WTC11 (cell line): ENCODE measurements around the gene TMEM59L. TPM values are rescaled to one million over a fixed set of nuclear protein-coding genes. Genes with fewer than 3 reads are reported as not detected.

ENCODE experiments used
- ATAC-seq: fragments of 200-7000 bp; cut with Tn5 transposase; 2 replicates; pipeline ENCODE4 v1.10.0; 2021; ENCODE audit warnings: mild to moderate bottlenecking, moderate library complexity
- CTCF ChIA-PET: fragments of 300-600 bp; sonication (Branson Sonifier 250); formaldehyde crosslinking; loops from one replicate; lab custom pipeline; 2021; ENCODE audit warnings: antibody characterized with exemption; lab: Charles Lee
- POLR2A ChIA-PET: fragments of 350-600 bp; sonication (Branson Sonifier 250); formaldehyde crosslinking; loops from one replicate; lab custom pipeline; 2021; ENCODE audit warnings: antibody characterized with exemption; lab: Charles Lee
- DNase-seq: peaks from one replicate; pipeline ENCODE4 v3.0.0; 2021; ENCODE audit warnings: low spot score
- H3K27ac Mint-ChIP-seq: 2 replicates; pipeline ENCODE4 v1.8.0; 2021; ENCODE audit warnings: mixed read lengths
- H3K27me3 Mint-ChIP-seq: 2 replicates; pipeline ENCODE4 v1.8.0; 2021; ENCODE audit warnings: low read depth, mild to moderate bottlenecking, moderate library complexity, mixed read lengths
- H3K36me3 Mint-ChIP-seq: 2 replicates; pipeline ENCODE4 v1.8.0; 2021; ENCODE audit warnings: mixed read lengths
- H3K4me1 Mint-ChIP-seq: 2 replicates; pipeline ENCODE4 v1.8.0; 2022; ENCODE audit warnings: mixed read lengths
- H3K4me3 Mint-ChIP-seq: 2 replicates; pipeline ENCODE4 v1.8.0; 2021; ENCODE audit warnings: mild to moderate bottlenecking, moderate library complexity, mixed read lengths
- H3K9me3 Mint-ChIP-seq: 2 replicates; pipeline ENCODE4 v1.8.0; 2021; ENCODE audit warnings: mixed read lengths
- E2F5 ChIP-seq: sonication (generic); formaldehyde crosslinking; IDR thresholded peaks from 2 replicates; pipeline ENCODE4 v1.8.1; 2022; ENCODE audit warnings: mild to moderate bottlenecking, moderate library complexity, missing genetic modification reagents
- MYBL2 ChIP-seq: sonication (generic); formaldehyde crosslinking; IDR thresholded peaks from 2 replicates; pipeline ENCODE4 v1.8.1; 2023; ENCODE audit warnings: mild to moderate bottlenecking, moderate library complexity, missing genetic modification reagents
- NFE2L1 ChIP-seq: sonication (generic); formaldehyde crosslinking; IDR thresholded peaks from 2 replicates; pipeline ENCODE4 v1.8.1; 2023; ENCODE audit warnings: missing genetic modification reagents
- NR1H2 ChIP-seq: sonication (generic); formaldehyde crosslinking; IDR thresholded peaks from 2 replicates; pipeline ENCODE4 v1.9.0; 2021; ENCODE audit warnings: mild to moderate bottlenecking, moderate library complexity, missing genetic modification reagents
- NR2C2 ChIP-seq: sonication (generic); formaldehyde crosslinking; IDR thresholded peaks from 2 replicates; pipeline ENCODE4 v1.8.0; 2022; ENCODE audit warnings: mild to moderate bottlenecking, missing genetic modification reagents
- RELA ChIP-seq: sonication (generic); formaldehyde crosslinking; IDR thresholded peaks from 2 replicates; pipeline ENCODE4 v1.8.1; 2022; ENCODE audit warnings: missing genetic modification reagents, mild to moderate bottlenecking, borderline replicate concordance
- SMAD4 ChIP-seq: sonication (generic); formaldehyde crosslinking; IDR thresholded peaks from 2 replicates; pipeline ENCODE4 v1.8.0; 2022; ENCODE audit warnings: mild to moderate bottlenecking, missing genetic modification reagents
- SOX15 ChIP-seq: fragments of 250-450 bp; sonication (Bioruptor Pico); IDR thresholded peaks from 2 replicates; pipeline ENCODE4 v1.9.0; 2021; ENCODE audit warnings: mild to moderate bottlenecking
- STAT6 ChIP-seq: sonication (generic); formaldehyde crosslinking; conservative IDR thresholded peaks from 2 replicates; pipeline ENCODE4 v1.8.1; 2023; ENCODE audit warnings: mild to moderate bottlenecking, low read depth, missing genetic modification reagents, moderate library complexity
- ZNF138 ChIP-seq: sonication (generic); formaldehyde crosslinking; conservative IDR thresholded peaks from 2 replicates; pipeline ENCODE4 v1.8.1; 2022; ENCODE audit warnings: mild to moderate bottlenecking, moderate library complexity, missing genetic modification reagents
- ZNF219 ChIP-seq: sonication (generic); formaldehyde crosslinking; IDR thresholded peaks from 2 replicates; pipeline ENCODE4 v1.8.0; 2023; ENCODE audit warnings: missing genetic modification reagents, mild to moderate bottlenecking, borderline replicate concordance
- ZNF263 ChIP-seq: sonication (generic); formaldehyde crosslinking; IDR thresholded peaks from 2 replicates; pipeline ENCODE4 v1.8.1; 2022; ENCODE audit warnings: low read depth, mild to moderate bottlenecking, moderate library complexity, missing genetic modification reagents
- ZNF317 ChIP-seq: sonication (generic); formaldehyde crosslinking; IDR thresholded peaks from 2 replicates; pipeline ENCODE4 v1.8.1; 2023; ENCODE audit warnings: low read depth, mild to moderate bottlenecking, moderate library complexity, missing genetic modification reagents, borderline replicate concordance
- ZNF396 ChIP-seq: fragments of 250-450 bp; sonication (Bioruptor Pico); IDR thresholded peaks from 2 replicates; pipeline ENCODE4 v1.8.0; 2021; ENCODE audit warnings: mild to moderate bottlenecking, moderate library complexity, borderline replicate concordance
- ZNF416 ChIP-seq: fragments of 250-450 bp; sonication (Bioruptor Pico); IDR thresholded peaks from 2 replicates; pipeline ENCODE4 v1.9.0; 2021; ENCODE audit warnings: mild to moderate bottlenecking, inconsistent platforms
- ZNF671 ChIP-seq: fragments of 250-450 bp; sonication (Bioruptor Pico); IDR thresholded peaks from 2 replicates; pipeline ENCODE4 v1.8.0; 2021; ENCODE audit warnings: mild to moderate bottlenecking
- total RNA-seq: library from RNA; stranded (reverse); gene quantifications from 3 replicates; pipeline ENCODE4 v1.2.3, GENCODE V29; 2021
- TF ChIP-seq, protein P1 (sequence below): fragments of 250-450 bp; sonication (Bioruptor Pico); IDR thresholded peaks from 2 replicates; pipeline ENCODE4 v1.8.0; 2021; ENCODE audit warnings: mild to moderate bottlenecking
- TF ChIP-seq, protein P2 (sequence below): sonication (generic); formaldehyde crosslinking; IDR thresholded peaks from 2 replicates; pipeline ENCODE4 v1.8.1; 2023; ENCODE audit warnings: mild to moderate bottlenecking, missing genetic modification reagents, moderate library complexity
- TF ChIP-seq, protein P3 (sequence below): sonication (generic); formaldehyde crosslinking; IDR thresholded peaks from 2 replicates; pipeline ENCODE4 v1.8.1; 2023; ENCODE audit warnings: mild to moderate bottlenecking, missing genetic modification reagents, borderline replicate concordance
- TF ChIP-seq, protein P4 (sequence below): fragments of 250-450 bp; sonication (Bioruptor Pico); IDR thresholded peaks from 2 replicates; pipeline ENCODE4 v1.9.0; 2021; ENCODE audit warnings: moderate library complexity, mild to moderate bottlenecking, inconsistent platforms, borderline replicate concordance

TMEM59L gene
- total RNA-seq, 1 experiment from 2014 or later = 14.8 TPM

DNA sequence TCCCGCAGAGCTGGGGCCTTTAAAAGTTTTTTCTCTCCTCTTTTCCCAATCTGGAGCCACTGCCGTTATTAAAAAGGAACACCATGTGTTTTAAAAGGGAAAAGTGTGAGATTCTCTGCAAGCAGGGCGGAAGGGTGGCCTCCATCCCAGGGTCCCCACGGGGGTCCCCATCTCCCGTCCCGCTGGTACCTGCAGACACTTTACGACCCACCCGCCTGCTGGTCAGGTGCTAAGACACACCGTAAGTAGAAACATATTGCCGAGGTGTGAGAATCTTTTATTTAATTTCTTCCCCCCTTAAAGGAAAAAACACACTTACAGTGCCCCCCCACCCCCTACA lies 7.9 kb upstream of the TMEM59L start:
- H3K27me3 Mint-ChIP-seq = peaks cover 88% of the 10 kb centered on the region

GRCh38 chr19:18605196-18605545 lies 7.5 kb upstream of the TMEM59L start:
- no peak for TF ChIP-seq ZNF671 (CRISPR knock-in tag)
- TF ChIP-seq, protein P1, sequence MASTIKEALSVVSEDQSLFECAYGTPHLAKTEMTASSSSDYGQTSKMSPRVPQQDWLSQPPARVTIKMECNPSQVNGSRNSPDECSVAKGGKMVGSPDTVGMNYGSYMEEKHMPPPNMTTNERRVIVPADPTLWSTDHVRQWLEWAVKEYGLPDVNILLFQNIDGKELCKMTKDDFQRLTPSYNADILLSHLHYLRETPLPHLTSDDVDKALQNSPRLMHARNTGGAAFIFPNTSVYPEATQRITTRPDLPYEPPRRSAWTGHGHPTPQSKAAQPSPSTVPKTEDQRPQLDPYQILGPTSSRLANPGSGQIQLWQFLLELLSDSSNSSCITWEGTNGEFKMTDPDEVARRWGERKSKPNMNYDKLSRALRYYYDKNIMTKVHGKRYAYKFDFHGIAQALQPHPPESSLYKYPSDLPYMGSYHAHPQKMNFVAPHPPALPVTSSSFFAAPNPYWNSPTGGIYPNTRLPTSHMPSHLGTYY (CRISPR knock-in tag) = no peak
- no peak for TF ChIP-seq RELA
- no peak for TF ChIP-seq MYBL2 (CRISPR knock-in tag)
- no peak for TF ChIP-seq E2F5
- TF ChIP-seq, protein P2, sequence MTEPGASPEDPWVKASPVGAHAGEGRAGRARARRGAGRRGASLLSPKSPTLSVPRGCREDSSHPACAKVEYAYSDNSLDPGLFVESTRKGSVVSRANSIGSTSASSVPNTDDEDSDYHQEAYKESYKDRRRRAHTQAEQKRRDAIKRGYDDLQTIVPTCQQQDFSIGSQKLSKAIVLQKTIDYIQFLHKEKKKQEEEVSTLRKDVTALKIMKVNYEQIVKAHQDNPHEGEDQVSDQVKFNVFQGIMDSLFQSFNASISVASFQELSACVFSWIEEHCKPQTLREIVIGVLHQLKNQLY (CRISPR knock-in tag) = no peak
- TF ChIP-seq ZNF317 = no peak
- TF ChIP-seq NFE2L1 (CRISPR knock-in tag) = no peak
- Mint-ChIP-seq H3K9me3 (no peaks in the 10 kb centered on the region), H3K27ac (no peak overlapping the region; the same call in 1 of the 2 replicates), H3K36me3 (no peaks in the 10 kb centered on the region), H3K27me3 (peaks cover 88% of the 10 kb centered on the region), H3K4me3 (peak overlapping the region; percentile 70), H3K4me1 (peaks cover 45% of the 10 kb centered on the region)
- POLR2A ChIA-PET = interaction anchor here (0.6 to 1.0 kb wide), 4 partner anchors 14 to 95 kb away, joined by 3 to 10 read pairs (median 4); no protein-coding TSS in a partner anchor
- ATAC-seq (no peak), DNase-seq (no peak)
- CTCF ChIA-PET = interaction anchor here (2.3 to 2.5 kb wide), 2 partner anchors 12 to 15 kb away, joined by 21 to 29 read pairs; partner anchors contain the start of gene REX1BD

More for the DNA sequence above, 7.9 kb upstream of the TMEM59L start:
- H3K36me3 Mint-ChIP-seq = no peaks in the 10 kb centered on the region
- no peak for ATAC-seq
- H3K27ac Mint-ChIP-seq = no peak overlapping the region
- POLR2A ChIA-PET = interaction anchor here (0.6 to 1.0 kb wide), 4 partner anchors 14 to 96 kb away, joined by 3 to 10 read pairs (median 4); no protein-coding TSS in a partner anchor
- CTCF ChIA-PET = interaction anchor here (1.5 to 2.5 kb wide), 3 partner anchors 11 to 68 kb away, joined by 7 to 29 read pairs (median 21); partner anchors contain the start of gene REX1BD
- peak overlapping the region; percentile 70 for H3K4me3 Mint-ChIP-seq
- no peaks in the 10 kb centered on the region for H3K9me3 Mint-ChIP-seq
- peaks cover 42% of the 10 kb centered on the region for H3K4me1 Mint-ChIP-seq
- DNase-seq = no peak
- TF ChIP-seq ZNF219 (CRISPR knock-in tag) (no peak), ZNF396 (CRISPR knock-in tag) (no peak), SOX15 (CRISPR knock-in tag) (no peak), ZNF138 (CRISPR knock-in tag) (no peak), SMAD4 (no peak), NR1H2 (no peak), STAT6 (CRISPR knock-in tag) (no peak), ZNF263 (CRISPR knock-in tag) (no peak), ZNF416 (CRISPR knock-in tag) (no peak), NR2C2 (CRISPR knock-in tag) (no peak)
- TF ChIP-seq, protein P3, sequence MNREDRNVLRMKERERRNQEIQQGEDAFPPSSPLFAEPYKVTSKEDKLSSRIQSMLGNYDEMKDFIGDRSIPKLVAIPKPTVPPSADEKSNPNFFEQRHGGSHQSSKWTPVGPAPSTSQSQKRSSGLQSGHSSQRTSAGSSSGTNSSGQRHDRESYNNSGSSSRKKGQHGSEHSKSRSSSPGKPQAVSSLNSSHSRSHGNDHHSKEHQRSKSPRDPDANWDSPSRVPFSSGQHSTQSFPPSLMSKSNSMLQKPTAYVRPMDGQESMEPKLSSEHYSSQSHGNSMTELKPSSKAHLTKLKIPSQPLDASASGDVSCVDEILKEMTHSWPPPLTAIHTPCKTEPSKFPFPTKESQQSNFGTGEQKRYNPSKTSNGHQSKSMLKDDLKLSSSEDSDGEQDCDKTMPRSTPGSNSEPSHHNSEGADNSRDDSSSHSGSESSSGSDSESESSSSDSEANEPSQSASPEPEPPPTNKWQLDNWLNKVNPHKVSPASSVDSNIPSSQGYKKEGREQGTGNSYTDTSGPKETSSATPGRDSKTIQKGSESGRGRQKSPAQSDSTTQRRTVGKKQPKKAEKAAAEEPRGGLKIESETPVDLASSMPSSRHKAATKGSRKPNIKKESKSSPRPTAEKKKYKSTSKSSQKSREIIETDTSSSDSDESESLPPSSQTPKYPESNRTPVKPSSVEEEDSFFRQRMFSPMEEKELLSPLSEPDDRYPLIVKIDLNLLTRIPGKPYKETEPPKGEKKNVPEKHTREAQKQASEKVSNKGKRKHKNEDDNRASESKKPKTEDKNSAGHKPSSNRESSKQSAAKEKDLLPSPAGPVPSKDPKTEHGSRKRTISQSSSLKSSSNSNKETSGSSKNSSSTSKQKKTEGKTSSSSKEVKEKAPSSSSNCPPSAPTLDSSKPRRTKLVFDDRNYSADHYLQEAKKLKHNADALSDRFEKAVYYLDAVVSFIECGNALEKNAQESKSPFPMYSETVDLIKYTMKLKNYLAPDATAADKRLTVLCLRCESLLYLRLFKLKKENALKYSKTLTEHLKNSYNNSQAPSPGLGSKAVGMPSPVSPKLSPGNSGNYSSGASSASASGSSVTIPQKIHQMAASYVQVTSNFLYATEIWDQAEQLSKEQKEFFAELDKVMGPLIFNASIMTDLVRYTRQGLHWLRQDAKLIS = no peak
- TF ChIP-seq, protein P4, sequence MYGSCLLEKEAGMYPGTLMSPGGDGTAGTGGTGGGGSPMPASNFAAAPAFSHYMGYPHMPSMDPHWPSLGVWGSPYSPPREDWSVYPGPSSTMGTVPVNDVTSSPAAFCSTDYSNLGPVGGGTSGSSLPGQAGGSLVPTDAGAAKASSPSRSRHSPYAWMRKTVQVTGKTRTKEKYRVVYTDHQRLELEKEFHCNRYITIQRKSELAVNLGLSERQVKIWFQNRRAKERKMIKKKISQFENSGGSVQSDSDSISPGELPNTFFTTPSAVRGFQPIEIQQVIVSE (CRISPR knock-in tag) = no peak
- TF ChIP-seq, all 79 proteins: peak for 0
